Epithelial cell of prostate (primary cell): ENCODE measurements around the gene GPR61.

Source experiments
- DNase-seq: peaks from one replicate; pipeline ENCODE4 v3.0.0-alpha.2; 2011; ENCODE audit warnings: low read depth, low spot score
- H3K27ac ChIP-seq: fragments of 450-650 bp; 2 replicates; pipeline ENCODE4 v1.5.1; 2017; ENCODE audit warnings: mild to moderate bottlenecking

Gene GPR61

GRCh38 chr1:109532365-109533136 is 7.1 kb upstream of the GPR61 start:
- no peak for DNase-seq
- H3K27ac ChIP-seq: no peak overlapping the region

DNA sequence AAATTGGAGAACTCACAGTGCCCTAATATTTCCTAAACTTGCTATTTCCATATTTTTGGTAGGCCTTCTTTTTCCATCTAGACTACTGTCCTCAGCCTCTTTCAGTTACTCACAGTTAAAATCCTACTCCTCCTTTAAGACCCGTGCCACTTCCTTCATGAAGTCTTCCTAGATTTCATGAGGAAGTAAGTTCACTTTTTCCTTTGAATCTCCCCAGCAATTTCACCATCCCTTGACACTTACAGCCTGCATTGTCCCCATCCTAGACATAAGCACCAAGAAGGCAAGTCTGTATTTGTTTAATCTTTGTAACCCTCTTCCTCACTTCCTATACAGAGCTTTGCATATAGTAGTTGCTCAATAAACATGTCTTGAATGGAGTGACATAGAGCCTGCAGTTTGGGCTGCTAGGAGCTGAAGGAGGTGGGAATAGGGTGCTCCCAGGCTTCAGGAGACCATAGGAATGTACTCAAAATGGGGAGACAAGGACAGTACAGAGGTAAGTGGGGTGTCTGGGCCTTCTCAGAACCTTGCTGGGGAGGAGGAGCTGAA is 5.3 kb upstream of the GPR61 start:
- H3K27ac ChIP-seq: no peak overlapping the region
- no peak for DNase-seq

GRCh38 chr1:109535481-109535880 is 4.2 kb upstream of the GPR61 start:
- no peak overlapping the region for H3K27ac ChIP-seq
- no peak for DNase-seq

GRCh38 chr1:109535971-109536491 is 3.6 kb upstream of the GPR61 start:
- no peak for DNase-seq
- no peak overlapping the region for H3K27ac ChIP-seq

DNA sequence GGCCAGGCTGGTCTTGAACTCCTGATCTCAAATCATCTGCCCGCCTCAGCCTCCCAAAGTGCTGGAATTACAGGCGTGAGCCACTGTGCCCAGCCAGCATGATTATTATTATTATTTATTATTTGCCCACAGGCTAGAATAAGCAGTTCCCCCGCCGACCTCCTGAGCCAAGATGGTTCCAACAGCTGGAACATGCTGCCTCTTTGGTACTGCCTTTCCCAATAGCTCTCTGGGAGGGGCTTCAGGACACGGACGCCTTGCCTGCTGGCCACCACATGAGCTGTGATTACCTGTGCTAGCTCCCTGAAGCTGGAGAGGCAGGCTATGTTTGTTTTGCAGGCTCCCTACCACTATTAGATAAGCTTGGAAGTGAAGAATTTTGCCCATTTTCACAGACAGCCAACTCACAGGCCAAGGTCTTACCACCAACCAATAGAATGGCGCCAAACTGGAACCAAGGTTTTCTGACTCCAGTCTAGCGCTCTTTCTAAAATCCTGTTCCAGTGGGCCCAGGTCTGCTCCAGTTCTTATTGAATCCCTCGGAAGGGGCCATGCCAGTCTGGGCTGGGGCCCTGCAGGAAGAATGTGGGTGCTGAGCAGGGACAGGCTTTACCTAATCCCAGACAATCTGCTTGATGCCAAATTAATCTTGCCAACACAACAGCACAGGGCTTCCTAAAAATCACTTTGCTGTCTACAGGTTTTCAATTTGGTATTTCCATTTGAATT is 2.1 kb upstream of the GPR61 start:
- no peak for DNase-seq
- H3K27ac ChIP-seq: no peak overlapping the region

DNA sequence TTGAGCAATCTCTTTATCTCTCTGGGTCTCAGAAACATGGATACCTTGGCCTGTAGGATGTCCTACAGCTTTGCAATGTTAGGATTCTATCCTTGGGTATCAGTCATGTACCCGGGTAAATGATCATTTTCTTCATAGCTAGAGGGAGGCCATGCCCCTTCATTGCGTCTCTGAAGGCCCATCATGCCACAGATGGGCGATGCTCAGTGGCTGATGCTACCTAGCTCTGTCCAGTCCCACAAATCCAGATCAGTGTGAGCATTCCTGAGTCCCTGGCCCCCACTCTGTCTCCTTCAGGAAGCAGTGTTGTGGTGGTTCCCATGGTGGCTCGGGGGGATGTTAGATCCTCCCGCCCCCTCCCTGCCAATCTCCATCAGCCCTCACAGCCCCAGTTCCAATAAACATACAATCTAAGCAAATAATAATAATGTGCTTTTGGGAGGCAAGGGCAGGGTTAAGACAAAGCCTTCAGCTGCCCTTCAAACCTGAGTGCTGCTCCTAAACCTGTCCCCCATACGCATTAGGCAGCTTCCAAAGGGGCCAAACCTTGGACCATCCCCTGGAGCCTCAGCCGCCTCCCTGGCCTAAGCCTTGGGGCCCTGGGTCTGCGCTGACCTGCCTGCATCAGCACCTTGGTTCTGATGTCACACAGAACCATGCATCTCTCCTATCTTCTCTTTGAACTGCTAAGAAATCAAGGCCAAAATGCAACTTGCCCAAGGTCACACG is 681 bp upstream of the GPR61 start:
- DNase-seq: no peak
- H3K27ac ChIP-seq: no peak overlapping the region

DNA sequence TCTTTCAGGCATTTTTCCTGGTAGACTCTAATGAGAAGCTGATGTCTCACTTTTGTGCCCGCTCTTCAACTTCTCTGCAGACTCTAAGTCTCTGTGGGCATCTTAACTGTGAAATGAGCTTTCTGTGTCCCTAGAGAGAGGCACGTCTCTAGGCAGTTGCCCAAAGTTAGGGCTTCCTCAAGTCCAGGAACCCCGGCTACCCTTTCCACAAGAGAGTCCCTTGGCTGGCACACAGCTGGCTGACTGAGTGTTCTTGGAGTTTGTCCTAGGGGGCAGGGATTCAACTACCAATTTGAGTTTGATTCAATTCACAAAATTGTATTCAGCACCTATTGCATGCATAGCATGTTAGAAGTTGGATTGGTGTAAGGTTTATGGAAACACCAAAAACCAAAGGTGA is 1.4 kb downstream of the GPR61 start:
- H3K27ac ChIP-seq: no peak overlapping the region

GRCh38 chr1:109542657-109543056 is 3.0 kb downstream of the GPR61 start:
- DNase-seq: no peak
- no peak overlapping the region for H3K27ac ChIP-seq

More for the DNA sequence above, 1.4 kb downstream of the GPR61 start:
- DNase-seq: no peak

- no peak for DNase-seq
- H3K27ac ChIP-seq: no peak overlapping the region
Measured at GRCh38 chr1:109543283-109543987, 3.8 kb downstream of the GPR61 start.

- no peak for DNase-seq
- H3K27ac ChIP-seq: no peak overlapping the region
Measured at GRCh38 chr1:109543988-109544735, 4.5 kb downstream of the GPR61 start.

- H3K27ac ChIP-seq: peak overlapping the region; percentile 88
- DNase-seq: peak; percentile 37
Measured at GRCh38 chr1:109546311-109547109, 6.8 kb downstream of the GPR61 start.

GRCh38 chr1:109547463-109548320 is 8.0 kb downstream of the GPR61 start:
- peak overlapping the region; percentile 88 for H3K27ac ChIP-seq
- DNase-seq: no peak

DNA sequence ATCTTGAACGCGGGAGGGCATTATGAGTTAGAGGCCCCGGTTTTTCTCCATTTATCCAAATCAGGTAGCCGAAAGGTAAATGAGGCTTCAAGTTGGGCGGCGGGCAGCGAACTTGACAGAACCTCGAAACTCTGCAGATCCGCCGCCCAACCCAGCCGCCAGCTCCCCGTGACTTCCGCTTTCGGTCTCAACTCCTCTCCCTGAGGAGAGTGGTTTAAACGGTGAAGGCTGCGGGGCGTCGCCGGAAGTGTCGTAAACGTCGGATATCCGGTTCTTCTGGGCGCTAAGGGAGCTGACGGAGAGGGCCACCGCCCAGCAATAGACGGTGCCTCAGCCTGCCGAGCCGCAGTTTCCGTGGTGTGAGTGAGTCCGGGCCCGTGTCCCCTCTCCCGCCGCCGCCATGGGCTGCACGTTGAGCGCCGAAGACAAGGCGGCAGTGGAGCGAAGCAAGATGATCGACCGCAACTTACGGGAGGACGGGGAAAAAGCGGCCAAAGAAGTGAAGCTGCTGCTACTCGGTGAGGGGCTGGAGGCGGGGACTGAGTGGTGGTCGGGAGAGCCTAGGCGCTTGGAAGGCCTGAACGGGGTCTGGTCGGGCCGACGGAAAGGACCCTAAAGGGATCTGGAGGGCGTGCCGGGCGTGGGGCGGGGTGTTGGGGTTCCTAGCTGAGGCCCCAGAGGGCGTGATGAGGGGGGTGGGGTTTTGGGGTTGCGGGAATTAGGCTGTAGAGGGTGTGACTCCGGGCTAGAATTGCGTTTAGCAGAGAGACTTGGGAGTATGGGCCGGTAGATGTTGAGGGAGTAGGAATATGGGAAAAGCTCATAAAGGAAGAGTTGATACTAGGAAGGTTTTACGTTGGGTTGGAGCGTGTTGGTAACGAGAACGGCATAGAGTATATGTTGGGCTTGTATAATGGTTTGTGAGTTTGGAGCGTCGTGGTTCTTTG is 8.9 kb downstream of the GPR61 start, which contains the start of gene GNAI3:
TSS of gene GNAI3 (plus strand) at position 295 of the 947 bp plus-strand sequence. CDS start at position 401, 106 bp downstream.
- peak; percentile 92 for DNase-seq
- peak within 1 kb of the TSS; percentile 88 for H3K27ac ChIP-seq

- H3K27ac ChIP-seq: no peak overlapping the region
- no peak for DNase-seq
Measured at GRCh38 chr1:109556563-109556962, 16.9 kb downstream of the GPR61 start.

- DNase-seq: no peak
- no peak overlapping the region for H3K27ac ChIP-seq
Measured at GRCh38 chr1:109557520-109557919, 17.8 kb downstream of the GPR61 start.

DNA sequence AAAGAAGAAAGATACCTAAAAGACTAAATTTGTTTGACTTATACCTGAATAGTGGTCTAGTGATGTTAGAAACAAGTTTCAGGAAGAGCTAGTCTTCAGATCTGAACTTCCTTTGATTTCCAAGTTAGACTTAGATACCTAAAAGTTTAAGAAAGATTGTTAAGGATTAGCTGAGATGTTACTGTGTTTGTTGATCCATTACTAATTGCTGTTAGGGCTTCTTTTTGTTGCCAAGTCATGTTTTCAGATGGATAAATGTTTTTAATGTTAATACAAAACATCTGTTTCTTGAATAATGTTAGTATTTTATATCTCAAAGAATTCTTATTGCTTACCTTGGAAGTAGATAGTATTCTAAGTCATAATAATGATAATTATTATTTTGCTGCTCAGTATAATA is 20.3 kb downstream of the GPR61 start:
- no peak overlapping the region for H3K27ac ChIP-seq

More for the DNA sequence above, 20.3 kb downstream of the GPR61 start:
- no peak for DNase-seq
